Nephron (organoid): ENCODE measurements around the gene CHIT1.
"Not testable (repeated sequence)": the region's sequence is repeated elsewhere in the genome, so short reads cannot be mapped to it uniquely, and the experiment has no call there.

Experiments
- H3K27ac Mint-ChIP-seq, 3 experiments: 2 replicates each; pipeline ENCODE4 v1.8.0; 2020; ENCODE audit warnings: mixed read lengths in 3 of 3, mild to moderate bottlenecking in 2 of 3, moderate library complexity in 1 of 3
- H3K27me3 Mint-ChIP-seq: 2 replicates; pipeline ENCODE4 v1.8.0; 2021; ENCODE audit warnings: low read depth, mild to moderate bottlenecking, moderate library complexity, mixed read lengths
- H3K36me3 Mint-ChIP-seq: 2 replicates; pipeline ENCODE4 v1.8.0; 2020; ENCODE audit warnings: low read depth, mixed read lengths
- H3K4me1 Mint-ChIP-seq: 2 replicates; pipeline ENCODE4 v1.8.0; 2020; ENCODE audit warnings: mixed read lengths
- H3K4me3 Mint-ChIP-seq, 3 experiments: 2 replicates each; pipeline ENCODE4 v1.8.0; 2020; ENCODE audit warnings: mild to moderate bottlenecking in 3 of 3, mixed read lengths in 3 of 3, moderate library complexity in 2 of 3
- H3K9me3 Mint-ChIP-seq: 2 replicates; pipeline ENCODE4 v1.8.0; 2020; ENCODE audit warnings: mixed read lengths
- TF ChIP-seq, protein P1 (sequence below), 3 experiments: fragments of 200-600 bp; sonication (generic); IDR thresholded peaks; one replicate each; pipeline ENCODE4 v1.5.0; 2021; ENCODE audit warnings: antibody characterized with exemption in 3 of 3; ENCODE audit not compliant: unreplicated experiment in 3 of 3

The CHIT1 gene

DNA sequence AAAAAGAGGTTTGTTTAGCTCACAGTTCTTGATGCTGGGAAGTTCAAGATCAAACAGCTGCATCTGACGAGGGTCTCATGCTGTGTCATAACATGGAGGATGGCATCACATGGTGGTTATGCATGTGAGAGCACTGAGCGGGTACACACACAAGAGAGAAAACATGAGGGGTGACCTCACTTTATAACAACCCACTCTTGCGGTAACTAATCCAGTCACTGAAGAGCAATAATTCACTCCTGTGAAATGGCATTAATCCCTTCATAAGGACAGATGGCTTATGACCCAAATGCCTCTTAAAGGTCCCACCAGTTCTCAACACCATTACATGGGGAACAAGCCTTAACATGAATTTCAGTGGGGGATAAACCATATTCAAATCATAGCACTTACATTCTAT is 23.2 kb upstream of the CHIT1 start:
- Mint-ChIP-seq H3K27me3 (peaks cover 5% of the 10 kb centered on the region), H3K4me1 (peaks cover 7% of the 10 kb centered on the region), H3K9me3 (peaks cover 21% of the 10 kb centered on the region), H3K4me3 (no peak overlapping the region), H3K27ac (no peak overlapping the region), H3K36me3 (peaks cover 5% of the 10 kb centered on the region)
- TF ChIP-seq, protein P1, sequence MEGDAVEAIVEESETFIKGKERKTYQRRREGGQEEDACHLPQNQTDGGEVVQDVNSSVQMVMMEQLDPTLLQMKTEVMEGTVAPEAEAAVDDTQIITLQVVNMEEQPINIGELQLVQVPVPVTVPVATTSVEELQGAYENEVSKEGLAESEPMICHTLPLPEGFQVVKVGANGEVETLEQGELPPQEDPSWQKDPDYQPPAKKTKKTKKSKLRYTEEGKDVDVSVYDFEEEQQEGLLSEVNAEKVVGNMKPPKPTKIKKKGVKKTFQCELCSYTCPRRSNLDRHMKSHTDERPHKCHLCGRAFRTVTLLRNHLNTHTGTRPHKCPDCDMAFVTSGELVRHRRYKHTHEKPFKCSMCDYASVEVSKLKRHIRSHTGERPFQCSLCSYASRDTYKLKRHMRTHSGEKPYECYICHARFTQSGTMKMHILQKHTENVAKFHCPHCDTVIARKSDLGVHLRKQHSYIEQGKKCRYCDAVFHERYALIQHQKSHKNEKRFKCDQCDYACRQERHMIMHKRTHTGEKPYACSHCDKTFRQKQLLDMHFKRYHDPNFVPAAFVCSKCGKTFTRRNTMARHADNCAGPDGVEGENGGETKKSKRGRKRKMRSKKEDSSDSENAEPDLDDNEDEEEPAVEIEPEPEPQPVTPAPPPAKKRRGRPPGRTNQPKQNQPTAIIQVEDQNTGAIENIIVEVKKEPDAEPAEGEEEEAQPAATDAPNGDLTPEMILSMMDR (IDR thresholded peaks at IDR 0.05; ENCODE audit: unreplicated experiment in 3 of 3): no peak

DNA sequence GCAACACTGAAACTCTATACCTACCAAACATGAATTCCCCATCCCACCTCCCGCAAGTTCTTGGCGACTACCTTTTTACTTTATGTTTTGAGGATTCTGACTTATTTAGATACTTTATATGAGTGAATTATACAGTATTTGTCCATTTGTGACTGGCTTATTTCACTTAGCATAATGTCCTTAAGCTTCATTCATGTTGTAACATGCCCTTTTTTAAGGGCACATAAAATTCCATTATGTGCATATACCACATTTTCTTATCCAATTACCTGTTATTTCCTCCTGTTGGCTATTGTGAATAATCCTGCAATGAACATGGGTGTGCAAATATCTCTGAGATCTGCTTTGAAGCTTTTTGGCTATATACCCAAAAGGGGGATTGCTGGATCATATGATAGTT is 22.0 kb upstream of the CHIT1 start:
- H3K4me1 Mint-ChIP-seq: peaks cover 7% of the 10 kb centered on the region
- TF ChIP-seq, protein P1 (IDR thresholded peaks at IDR 0.05; ENCODE audit: unreplicated experiment in 3 of 3): no peak
- H3K4me3 Mint-ChIP-seq: no peak overlapping the region
- H3K9me3 Mint-ChIP-seq: peaks cover 20% of the 10 kb centered on the region
- no peak overlapping the region for H3K27ac Mint-ChIP-seq
- peaks cover 3% of the 10 kb centered on the region for H3K36me3 Mint-ChIP-seq
- peaks cover 5% of the 10 kb centered on the region for H3K27me3 Mint-ChIP-seq

DNA sequence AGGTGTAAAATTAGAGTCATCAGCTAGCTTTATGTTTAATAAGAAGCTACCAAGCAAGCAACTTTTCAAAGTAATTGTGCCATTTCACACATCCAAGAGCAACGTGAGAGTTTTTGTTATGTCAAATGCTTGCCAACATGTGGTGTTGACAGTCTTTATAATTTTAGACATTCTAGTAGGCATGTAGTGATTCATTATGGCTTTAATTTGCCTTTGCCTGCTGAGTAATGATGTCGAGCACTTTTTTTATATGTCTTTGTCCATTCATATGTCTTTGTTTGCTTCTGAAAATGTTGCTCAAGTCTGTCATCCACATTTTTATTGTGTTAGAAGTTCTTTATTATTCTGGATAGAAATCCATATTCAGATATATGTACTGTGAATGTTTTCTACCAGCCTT is 21.4 kb upstream of the CHIT1 start:
- Mint-ChIP-seq H3K4me1 (peaks cover 7% of the 10 kb centered on the region), H3K27ac (no peak overlapping the region), H3K27me3 (peaks cover 5% of the 10 kb centered on the region), H3K4me3 (no peak overlapping the region), H3K36me3 (peaks cover 2% of the 10 kb centered on the region), H3K9me3 (peaks cover 18% of the 10 kb centered on the region)
- TF ChIP-seq, protein P1 (IDR thresholded peaks at IDR 0.05; ENCODE audit: unreplicated experiment in 3 of 3): no peak

DNA sequence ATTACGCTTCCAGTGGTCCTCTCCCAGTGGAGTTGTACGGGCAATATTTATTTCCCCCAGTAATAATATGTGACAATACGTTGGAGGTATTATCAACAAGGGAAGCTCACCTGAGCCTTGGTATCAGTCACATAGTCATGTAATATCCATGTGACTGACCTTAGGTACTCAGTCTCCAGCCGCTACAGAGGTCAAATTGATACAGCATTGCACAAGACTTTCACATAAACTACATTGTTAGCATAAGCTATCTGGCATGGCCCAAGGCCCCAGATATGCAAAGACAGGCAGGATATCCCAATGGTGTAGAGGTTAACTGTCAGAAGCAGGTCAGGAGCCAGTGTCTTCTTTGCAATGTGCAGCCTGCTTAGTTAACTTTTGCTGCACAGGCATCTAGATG is 15.3 kb upstream of the CHIT1 start:
- Mint-ChIP-seq H3K27me3 (peaks cover 8% of the 10 kb centered on the region), H3K4me1 (no peaks in the 10 kb centered on the region), H3K9me3 (peaks cover 16% of the 10 kb centered on the region), H3K27ac (no peak overlapping the region), H3K4me3 (no peak overlapping the region), H3K36me3 (no peaks in the 10 kb centered on the region)
- TF ChIP-seq, protein P1 (IDR thresholded peaks at IDR 0.05; ENCODE audit: unreplicated experiment in 3 of 3): no peak

DNA sequence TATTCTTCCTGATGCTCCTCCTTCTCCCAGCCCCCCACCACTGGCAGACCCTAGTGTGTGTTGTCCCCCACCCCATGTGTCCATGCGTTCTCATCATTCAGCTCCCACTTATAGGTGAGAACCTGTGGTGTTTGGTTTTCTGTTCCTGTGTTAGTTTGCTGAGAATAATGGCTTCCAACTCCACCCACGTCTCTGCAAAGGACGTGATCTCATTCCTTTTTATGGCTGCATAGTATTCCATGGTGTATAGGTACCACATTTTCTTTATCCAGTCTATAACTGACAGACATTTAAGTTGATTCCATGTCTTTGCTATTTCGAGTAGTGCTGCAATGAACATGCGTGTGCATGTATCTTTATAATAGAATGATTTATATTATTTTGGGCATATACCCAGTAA is 12.2 kb upstream of the CHIT1 start:
- H3K36me3 Mint-ChIP-seq, H3K4me1 Mint-ChIP-seq, H3K4me3 Mint-ChIP-seq, H3K27ac Mint-ChIP-seq: not testable (repeated sequence)
- peaks cover 13% of the 10 kb centered on the region for H3K27me3 Mint-ChIP-seq
- H3K9me3 Mint-ChIP-seq: peaks cover 16% of the 10 kb centered on the region

DNA sequence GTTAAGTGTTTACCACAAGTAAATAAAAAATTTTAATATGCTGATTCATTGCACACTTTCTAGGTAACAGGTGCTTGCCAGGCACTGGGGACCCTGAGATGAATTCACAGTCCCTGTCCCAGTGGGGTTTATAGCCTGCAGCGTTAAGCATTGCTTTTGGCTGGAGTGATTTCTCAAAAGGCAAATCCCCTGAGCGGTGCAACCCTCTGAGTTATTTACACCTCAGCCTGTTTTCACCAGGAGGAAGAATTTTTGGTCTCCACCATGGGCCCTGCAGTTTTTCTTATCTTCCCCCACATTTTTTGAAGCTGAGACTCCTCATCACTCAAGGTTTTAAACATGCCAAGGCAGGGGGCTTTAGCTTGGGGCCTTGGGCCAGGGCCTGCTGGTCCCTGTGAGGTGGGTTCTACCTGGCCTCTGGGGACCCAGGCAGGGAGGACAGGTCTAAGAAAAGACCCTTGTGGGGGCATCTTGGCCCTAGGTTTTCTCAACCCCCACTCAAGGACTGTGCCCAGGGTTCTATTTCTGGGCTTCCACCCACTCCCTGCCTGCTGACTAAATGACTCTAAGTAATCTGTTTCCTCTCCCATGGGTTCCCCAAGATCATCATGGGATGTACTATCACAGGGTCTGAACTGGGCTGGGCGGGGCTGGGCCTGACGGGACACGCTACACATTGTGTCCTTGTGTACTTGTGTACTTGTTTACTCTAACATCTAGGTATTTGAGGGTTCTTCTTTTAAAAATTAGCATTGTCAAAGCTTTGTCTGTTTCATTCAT is 10.2 kb upstream of the CHIT1 start:
- H3K27me3 Mint-ChIP-seq: peaks cover 24% of the 10 kb centered on the region
- peaks cover 4% of the 10 kb centered on the region for H3K36me3 Mint-ChIP-seq

More for the DNA sequence above, 10.2 kb upstream of the CHIT1 start:
- Mint-ChIP-seq H3K4me3 (no peak overlapping the region), H3K4me1 (no peaks in the 10 kb centered on the region), H3K9me3 (peaks cover 31% of the 10 kb centered on the region), H3K27ac (no peak overlapping the region)
- TF ChIP-seq, protein P1 (IDR thresholded peaks at IDR 0.05; ENCODE audit: unreplicated experiment in 3 of 3): no peak
